WTC11 (cell line): Measurements from ENCODE around the gene ENKUR. TPM values are rescaled to one million over a fixed set of nuclear protein-coding genes. Genes with fewer than 3 reads are reported as not detected.

ENCODE experiments used
- ATAC-seq: fragments of 200-7000 bp; cut with Tn5 transposase; 2 replicates; pipeline ENCODE4 v1.10.0; 2021; ENCODE audit warnings: mild to moderate bottlenecking, moderate library complexity
- CTCF ChIA-PET: fragments of 300-600 bp; sonication (Branson Sonifier 250); formaldehyde crosslinking; loops from one replicate; lab custom pipeline; 2021; ENCODE audit warnings: antibody characterized with exemption; lab: Charles Lee
- POLR2A ChIA-PET: fragments of 350-600 bp; sonication (Branson Sonifier 250); formaldehyde crosslinking; loops from one replicate; lab custom pipeline; 2021; ENCODE audit warnings: antibody characterized with exemption; lab: Charles Lee
- DNase-seq: peaks from one replicate; pipeline ENCODE4 v3.0.0; 2021; ENCODE audit warnings: low spot score
- H3K27ac Mint-ChIP-seq: 2 replicates; pipeline ENCODE4 v1.8.0; 2021; ENCODE audit warnings: mixed read lengths
- H3K27me3 Mint-ChIP-seq: 2 replicates; pipeline ENCODE4 v1.8.0; 2021; ENCODE audit warnings: low read depth, mild to moderate bottlenecking, moderate library complexity, mixed read lengths
- H3K36me3 Mint-ChIP-seq: 2 replicates; pipeline ENCODE4 v1.8.0; 2021; ENCODE audit warnings: mixed read lengths
- H3K4me1 Mint-ChIP-seq: 2 replicates; pipeline ENCODE4 v1.8.0; 2022; ENCODE audit warnings: mixed read lengths
- H3K4me3 Mint-ChIP-seq: 2 replicates; pipeline ENCODE4 v1.8.0; 2021; ENCODE audit warnings: mild to moderate bottlenecking, moderate library complexity, mixed read lengths
- H3K9me3 Mint-ChIP-seq: 2 replicates; pipeline ENCODE4 v1.8.0; 2021; ENCODE audit warnings: mixed read lengths
- FOXK1 ChIP-seq: sonication (generic); formaldehyde crosslinking; IDR thresholded peaks from 2 replicates; pipeline ENCODE4 v1.8.0; 2022; ENCODE audit warnings: mild to moderate bottlenecking, moderate library complexity, missing genetic modification reagents
- GABPB1 ChIP-seq: sonication (generic); formaldehyde crosslinking; IDR thresholded peaks from 2 replicates; pipeline ENCODE4 v1.8.1; 2023; ENCODE audit warnings: mild to moderate bottlenecking, missing genetic modification reagents
- IRF2 ChIP-seq: sonication (generic); formaldehyde crosslinking; IDR thresholded peaks from 2 replicates; pipeline ENCODE4 v1.8.0; 2022; ENCODE audit warnings: low read depth, missing genetic modification reagents, borderline replicate concordance
- NR1H2 ChIP-seq: sonication (generic); formaldehyde crosslinking; IDR thresholded peaks from 2 replicates; pipeline ENCODE4 v1.9.0; 2021; ENCODE audit warnings: mild to moderate bottlenecking, moderate library complexity, missing genetic modification reagents
- NR3C1 ChIP-seq: sonication (generic); formaldehyde crosslinking; conservative IDR thresholded peaks from 2 replicates; pipeline ENCODE4 v1.8.1; 2023; ENCODE audit warnings: low read depth, mild to moderate bottlenecking, missing genetic modification reagents
- TEAD1 ChIP-seq: sonication (generic); formaldehyde crosslinking; IDR thresholded peaks from 2 replicates; pipeline ENCODE4 v1.8.0; 2022; ENCODE audit warnings: mild to moderate bottlenecking, missing genetic modification reagents
- total RNA-seq: library from RNA; stranded (reverse); gene quantifications from 3 replicates; pipeline ENCODE4 v1.2.3, GENCODE V29; 2021
- TF ChIP-seq, protein P1 (sequence below): sonication (generic); formaldehyde crosslinking; IDR thresholded peaks from 2 replicates; pipeline ENCODE4 v1.8.1; 2023; ENCODE audit warnings: mild to moderate bottlenecking, missing genetic modification reagents
- TF ChIP-seq, protein P2 (sequence below): sonication (generic); formaldehyde crosslinking; IDR thresholded peaks from 2 replicates; pipeline ENCODE4 v1.8.1; 2022; ENCODE audit warnings: mild to moderate bottlenecking, moderate library complexity, missing genetic modification reagents
- TF ChIP-seq, protein P3 (sequence below): sonication (generic); formaldehyde crosslinking; IDR thresholded peaks from 2 replicates; pipeline ENCODE4 v1.8.1; 2022; ENCODE audit warnings: low read depth, mild to moderate bottlenecking, moderate library complexity, missing genetic modification reagents, borderline replicate concordance
- TF ChIP-seq, protein P4 (sequence below): sonication (generic); formaldehyde crosslinking; IDR thresholded peaks from 2 replicates; pipeline ENCODE4 v1.8.1; 2023; ENCODE audit warnings: mild to moderate bottlenecking, missing genetic modification reagents, borderline replicate concordance
- TF ChIP-seq, protein P5 (sequence below): sonication (generic); formaldehyde crosslinking; IDR thresholded peaks from 2 replicates; pipeline ENCODE4 v1.8.0; 2022; ENCODE audit warnings: missing genetic modification reagents
- TF ChIP-seq, protein P6 (sequence below): sonication (generic); formaldehyde crosslinking; conservative IDR thresholded peaks from 2 replicates; pipeline ENCODE4 v1.8.1; 2022; ENCODE audit warnings: mild to moderate bottlenecking, missing genetic modification reagents

The ENKUR gene
- total RNA-seq, 1 experiment from 2014 or later = not detected

DNA sequence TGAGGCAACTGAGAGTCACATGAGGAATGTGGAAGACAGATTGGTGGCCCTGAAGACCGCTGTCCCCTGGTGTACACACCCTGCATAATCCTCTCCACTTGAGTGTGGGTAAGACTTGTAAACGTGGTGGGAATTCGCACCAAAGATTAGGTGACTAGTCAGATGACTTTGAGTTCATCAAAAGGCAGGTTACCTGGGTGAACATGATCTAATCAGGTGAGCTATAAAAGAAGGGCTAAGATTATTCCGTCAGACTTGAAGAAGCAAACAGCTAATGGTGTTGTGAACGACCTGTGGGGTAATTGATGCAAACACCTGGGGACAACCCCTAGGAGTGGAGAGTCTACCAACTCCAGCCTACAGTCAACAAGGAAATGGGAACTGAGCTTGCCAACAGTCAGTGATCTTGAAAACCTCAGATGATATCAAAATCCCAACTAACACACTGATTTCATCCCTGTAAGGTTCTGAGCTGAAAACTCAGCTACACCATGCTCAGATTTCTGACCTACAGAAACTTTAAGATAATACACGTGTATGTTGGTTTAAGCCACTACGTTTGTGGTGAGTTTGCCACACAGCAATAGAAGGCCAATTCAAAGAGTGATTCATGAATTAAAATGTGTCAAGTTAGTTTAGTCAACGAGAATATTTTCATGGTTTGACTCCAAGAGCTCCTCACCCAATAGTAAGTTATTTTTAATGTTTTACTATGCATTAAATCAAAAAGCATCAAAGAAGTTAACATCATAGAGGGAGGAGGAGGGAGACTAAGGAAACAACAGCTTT lies 80.3 kb downstream of the ENKUR start:
- ChIA-PET POLR2A (no interaction called here), CTCF (interaction anchor here (0.8 kb wide), 1 partner anchor 24 kb away, joined by 3 read pairs; no protein-coding TSS in a partner anchor)
- peaks cover 11% of the 10 kb centered on the region for H3K36me3 Mint-ChIP-seq
- DNase-seq (no peak), ATAC-seq (no peak)
- H3K4me1 Mint-ChIP-seq = no peaks in the 10 kb centered on the region
- H3K4me3 Mint-ChIP-seq = no peak overlapping the region
- peaks cover 14% of the 10 kb centered on the region for H3K9me3 Mint-ChIP-seq
- TF ChIP-seq, protein P1, sequence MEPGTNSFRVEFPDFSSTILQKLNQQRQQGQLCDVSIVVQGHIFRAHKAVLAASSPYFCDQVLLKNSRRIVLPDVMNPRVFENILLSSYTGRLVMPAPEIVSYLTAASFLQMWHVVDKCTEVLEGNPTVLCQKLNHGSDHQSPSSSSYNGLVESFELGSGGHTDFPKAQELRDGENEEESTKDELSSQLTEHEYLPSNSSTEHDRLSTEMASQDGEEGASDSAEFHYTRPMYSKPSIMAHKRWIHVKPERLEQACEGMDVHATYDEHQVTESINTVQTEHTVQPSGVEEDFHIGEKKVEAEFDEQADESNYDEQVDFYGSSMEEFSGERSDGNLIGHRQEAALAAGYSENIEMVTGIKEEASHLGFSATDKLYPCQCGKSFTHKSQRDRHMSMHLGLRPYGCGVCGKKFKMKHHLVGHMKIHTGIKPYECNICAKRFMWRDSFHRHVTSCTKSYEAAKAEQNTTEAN (CRISPR knock-in tag) = no peak
- TF ChIP-seq, protein P2, sequence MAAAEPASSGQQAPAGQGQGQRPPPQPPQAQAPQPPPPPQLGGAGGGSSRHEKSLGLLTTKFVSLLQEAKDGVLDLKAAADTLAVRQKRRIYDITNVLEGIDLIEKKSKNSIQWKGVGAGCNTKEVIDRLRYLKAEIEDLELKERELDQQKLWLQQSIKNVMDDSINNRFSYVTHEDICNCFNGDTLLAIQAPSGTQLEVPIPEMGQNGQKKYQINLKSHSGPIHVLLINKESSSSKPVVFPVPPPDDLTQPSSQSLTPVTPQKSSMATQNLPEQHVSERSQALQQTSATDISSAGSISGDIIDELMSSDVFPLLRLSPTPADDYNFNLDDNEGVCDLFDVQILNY (CRISPR knock-in tag) = no peak
- TF ChIP-seq NR3C1 (CRISPR knock-in tag) (no peak), IRF2 (no peak), GABPB1 (CRISPR knock-in tag) (no peak), NR1H2 (no peak), TEAD1 (no peak), FOXK1 (CRISPR knock-in tag) (no peak)
- TF ChIP-seq, protein P3, sequence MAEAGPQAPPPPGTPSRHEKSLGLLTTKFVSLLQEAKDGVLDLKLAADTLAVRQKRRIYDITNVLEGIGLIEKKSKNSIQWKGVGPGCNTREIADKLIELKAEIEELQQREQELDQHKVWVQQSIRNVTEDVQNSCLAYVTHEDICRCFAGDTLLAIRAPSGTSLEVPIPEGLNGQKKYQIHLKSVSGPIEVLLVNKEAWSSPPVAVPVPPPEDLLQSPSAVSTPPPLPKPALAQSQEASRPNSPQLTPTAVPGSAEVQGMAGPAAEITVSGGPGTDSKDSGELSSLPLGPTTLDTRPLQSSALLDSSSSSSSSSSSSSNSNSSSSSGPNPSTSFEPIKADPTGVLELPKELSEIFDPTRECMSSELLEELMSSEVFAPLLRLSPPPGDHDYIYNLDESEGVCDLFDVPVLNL = no peak
- TF ChIP-seq, protein P4, sequence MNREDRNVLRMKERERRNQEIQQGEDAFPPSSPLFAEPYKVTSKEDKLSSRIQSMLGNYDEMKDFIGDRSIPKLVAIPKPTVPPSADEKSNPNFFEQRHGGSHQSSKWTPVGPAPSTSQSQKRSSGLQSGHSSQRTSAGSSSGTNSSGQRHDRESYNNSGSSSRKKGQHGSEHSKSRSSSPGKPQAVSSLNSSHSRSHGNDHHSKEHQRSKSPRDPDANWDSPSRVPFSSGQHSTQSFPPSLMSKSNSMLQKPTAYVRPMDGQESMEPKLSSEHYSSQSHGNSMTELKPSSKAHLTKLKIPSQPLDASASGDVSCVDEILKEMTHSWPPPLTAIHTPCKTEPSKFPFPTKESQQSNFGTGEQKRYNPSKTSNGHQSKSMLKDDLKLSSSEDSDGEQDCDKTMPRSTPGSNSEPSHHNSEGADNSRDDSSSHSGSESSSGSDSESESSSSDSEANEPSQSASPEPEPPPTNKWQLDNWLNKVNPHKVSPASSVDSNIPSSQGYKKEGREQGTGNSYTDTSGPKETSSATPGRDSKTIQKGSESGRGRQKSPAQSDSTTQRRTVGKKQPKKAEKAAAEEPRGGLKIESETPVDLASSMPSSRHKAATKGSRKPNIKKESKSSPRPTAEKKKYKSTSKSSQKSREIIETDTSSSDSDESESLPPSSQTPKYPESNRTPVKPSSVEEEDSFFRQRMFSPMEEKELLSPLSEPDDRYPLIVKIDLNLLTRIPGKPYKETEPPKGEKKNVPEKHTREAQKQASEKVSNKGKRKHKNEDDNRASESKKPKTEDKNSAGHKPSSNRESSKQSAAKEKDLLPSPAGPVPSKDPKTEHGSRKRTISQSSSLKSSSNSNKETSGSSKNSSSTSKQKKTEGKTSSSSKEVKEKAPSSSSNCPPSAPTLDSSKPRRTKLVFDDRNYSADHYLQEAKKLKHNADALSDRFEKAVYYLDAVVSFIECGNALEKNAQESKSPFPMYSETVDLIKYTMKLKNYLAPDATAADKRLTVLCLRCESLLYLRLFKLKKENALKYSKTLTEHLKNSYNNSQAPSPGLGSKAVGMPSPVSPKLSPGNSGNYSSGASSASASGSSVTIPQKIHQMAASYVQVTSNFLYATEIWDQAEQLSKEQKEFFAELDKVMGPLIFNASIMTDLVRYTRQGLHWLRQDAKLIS = no peak
- TF ChIP-seq, protein P5, sequence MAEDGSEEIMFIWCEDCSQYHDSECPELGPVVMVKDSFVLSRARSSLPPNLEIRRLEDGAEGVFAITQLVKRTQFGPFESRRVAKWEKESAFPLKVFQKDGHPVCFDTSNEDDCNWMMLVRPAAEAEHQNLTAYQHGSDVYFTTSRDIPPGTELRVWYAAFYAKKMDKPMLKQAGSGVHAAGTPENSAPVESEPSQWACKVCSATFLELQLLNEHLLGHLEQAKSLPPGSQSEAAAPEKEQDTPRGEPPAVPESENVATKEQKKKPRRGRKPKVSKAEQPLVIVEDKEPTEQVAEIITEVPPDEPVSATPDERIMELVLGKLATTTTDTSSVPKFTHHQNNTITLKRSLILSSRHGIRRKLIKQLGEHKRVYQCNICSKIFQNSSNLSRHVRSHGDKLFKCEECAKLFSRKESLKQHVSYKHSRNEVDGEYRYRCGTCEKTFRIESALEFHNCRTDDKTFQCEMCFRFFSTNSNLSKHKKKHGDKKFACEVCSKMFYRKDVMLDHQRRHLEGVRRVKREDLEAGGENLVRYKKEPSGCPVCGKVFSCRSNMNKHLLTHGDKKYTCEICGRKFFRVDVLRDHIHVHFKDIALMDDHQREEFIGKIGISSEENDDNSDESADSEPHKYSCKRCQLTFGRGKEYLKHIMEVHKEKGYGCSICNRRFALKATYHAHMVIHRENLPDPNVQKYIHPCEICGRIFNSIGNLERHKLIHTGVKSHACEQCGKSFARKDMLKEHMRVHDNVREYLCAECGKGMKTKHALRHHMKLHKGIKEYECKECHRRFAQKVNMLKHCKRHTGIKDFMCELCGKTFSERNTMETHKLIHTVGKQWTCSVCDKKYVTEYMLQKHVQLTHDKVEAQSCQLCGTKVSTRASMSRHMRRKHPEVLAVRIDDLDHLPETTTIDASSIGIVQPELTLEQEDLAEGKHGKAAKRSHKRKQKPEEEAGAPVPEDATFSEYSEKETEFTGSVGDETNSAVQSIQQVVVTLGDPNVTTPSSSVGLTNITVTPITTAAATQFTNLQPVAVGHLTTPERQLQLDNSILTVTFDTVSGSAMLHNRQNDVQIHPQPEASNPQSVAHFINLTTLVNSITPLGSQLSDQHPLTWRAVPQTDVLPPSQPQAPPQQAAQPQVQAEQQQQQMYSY (CRISPR knock-in tag) = no peak
- TF ChIP-seq, protein P6, sequence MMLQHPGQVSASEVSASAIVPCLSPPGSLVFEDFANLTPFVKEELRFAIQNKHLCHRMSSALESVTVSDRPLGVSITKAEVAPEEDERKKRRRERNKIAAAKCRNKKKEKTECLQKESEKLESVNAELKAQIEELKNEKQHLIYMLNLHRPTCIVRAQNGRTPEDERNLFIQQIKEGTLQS (CRISPR knock-in tag) = no peak
- no peaks in the 10 kb centered on the region for H3K27me3 Mint-ChIP-seq
- no peak overlapping the region for H3K27ac Mint-ChIP-seq

Other genes with a start within 250 kb of the ENKUR start
- gene PRTFDC1, start 63.6 kb downstream of the ENKUR start, total RNA-seq = 4.8 to 6.4 TPM (median 6.1 TPM) in 3 replicates
- gene THNSL1, start 454 bp upstream of the ENKUR start, total RNA-seq = 5.1 to 5.5 TPM (median 5.4 TPM) in 3 replicates
- 0.34 to 0.63 TPM (median 0.44 TPM) in 3 replicates for gene GPR158, start 158.8 kb upstream of the ENKUR start, total RNA-seq